PC-9 (cell line): Measurements from ENCODE around the gene TFIP11.

Experiments used
- CTCF ChIP-seq: fragments of 200-600 bp; sonication (generic); conservative IDR thresholded peaks from 2 replicates; pipeline ENCODE4 v1.6.1; 2017; ENCODE audit warnings: mixed run types, antibody characterized with exemption, mild to moderate bottlenecking, moderate library complexity
- EZH2 ChIP-seq: fragments of 200-600 bp; sonication (generic); IDR thresholded peaks from 2 replicates; pipeline ENCODE4 v1.8.0; 2017; ENCODE audit warnings: antibody characterized with exemption, low read depth

- TF ChIP-seq CTCF (no peak), EZH2 (no peak)
Measured at GRCh38 chr22:26446808-26447515, 65.3 kb downstream of the TFIP11 start.
